ENCODE measurements around the gene CTNNBL1.

DNA sequence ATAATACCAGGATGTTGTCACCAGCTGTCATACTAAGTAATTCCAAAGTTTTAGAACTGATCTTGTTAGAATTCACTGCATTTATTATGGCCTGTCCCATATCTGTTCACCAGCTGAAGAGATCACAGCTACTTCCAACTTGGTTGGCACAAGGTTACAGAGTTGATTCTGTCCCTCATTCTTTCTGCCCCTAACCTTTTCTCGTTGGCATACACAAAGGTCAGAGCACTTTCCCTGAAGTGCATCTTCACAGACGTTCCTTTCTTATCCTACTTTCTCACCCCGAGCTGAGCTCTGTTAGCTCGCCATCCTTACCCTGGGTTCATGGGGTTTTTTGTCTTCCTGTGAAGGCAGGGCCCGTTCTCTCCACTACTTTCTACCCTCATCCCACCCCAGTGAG is 143.1 kb downstream of the CTNNBL1 start:
- TF ChIP-seq, protein P1, sequence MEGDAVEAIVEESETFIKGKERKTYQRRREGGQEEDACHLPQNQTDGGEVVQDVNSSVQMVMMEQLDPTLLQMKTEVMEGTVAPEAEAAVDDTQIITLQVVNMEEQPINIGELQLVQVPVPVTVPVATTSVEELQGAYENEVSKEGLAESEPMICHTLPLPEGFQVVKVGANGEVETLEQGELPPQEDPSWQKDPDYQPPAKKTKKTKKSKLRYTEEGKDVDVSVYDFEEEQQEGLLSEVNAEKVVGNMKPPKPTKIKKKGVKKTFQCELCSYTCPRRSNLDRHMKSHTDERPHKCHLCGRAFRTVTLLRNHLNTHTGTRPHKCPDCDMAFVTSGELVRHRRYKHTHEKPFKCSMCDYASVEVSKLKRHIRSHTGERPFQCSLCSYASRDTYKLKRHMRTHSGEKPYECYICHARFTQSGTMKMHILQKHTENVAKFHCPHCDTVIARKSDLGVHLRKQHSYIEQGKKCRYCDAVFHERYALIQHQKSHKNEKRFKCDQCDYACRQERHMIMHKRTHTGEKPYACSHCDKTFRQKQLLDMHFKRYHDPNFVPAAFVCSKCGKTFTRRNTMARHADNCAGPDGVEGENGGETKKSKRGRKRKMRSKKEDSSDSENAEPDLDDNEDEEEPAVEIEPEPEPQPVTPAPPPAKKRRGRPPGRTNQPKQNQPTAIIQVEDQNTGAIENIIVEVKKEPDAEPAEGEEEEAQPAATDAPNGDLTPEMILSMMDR (IDR thresholded peaks at IDR 0.05; ENCODE audit: insufficient read depth, low read length), result no peak
- TF ChIP-seq POLR2AphosphoS5 (IDR thresholded peaks at IDR 0.05; ENCODE audit: low read depth), result no peak
- TF ChIP-seq, protein P2, sequence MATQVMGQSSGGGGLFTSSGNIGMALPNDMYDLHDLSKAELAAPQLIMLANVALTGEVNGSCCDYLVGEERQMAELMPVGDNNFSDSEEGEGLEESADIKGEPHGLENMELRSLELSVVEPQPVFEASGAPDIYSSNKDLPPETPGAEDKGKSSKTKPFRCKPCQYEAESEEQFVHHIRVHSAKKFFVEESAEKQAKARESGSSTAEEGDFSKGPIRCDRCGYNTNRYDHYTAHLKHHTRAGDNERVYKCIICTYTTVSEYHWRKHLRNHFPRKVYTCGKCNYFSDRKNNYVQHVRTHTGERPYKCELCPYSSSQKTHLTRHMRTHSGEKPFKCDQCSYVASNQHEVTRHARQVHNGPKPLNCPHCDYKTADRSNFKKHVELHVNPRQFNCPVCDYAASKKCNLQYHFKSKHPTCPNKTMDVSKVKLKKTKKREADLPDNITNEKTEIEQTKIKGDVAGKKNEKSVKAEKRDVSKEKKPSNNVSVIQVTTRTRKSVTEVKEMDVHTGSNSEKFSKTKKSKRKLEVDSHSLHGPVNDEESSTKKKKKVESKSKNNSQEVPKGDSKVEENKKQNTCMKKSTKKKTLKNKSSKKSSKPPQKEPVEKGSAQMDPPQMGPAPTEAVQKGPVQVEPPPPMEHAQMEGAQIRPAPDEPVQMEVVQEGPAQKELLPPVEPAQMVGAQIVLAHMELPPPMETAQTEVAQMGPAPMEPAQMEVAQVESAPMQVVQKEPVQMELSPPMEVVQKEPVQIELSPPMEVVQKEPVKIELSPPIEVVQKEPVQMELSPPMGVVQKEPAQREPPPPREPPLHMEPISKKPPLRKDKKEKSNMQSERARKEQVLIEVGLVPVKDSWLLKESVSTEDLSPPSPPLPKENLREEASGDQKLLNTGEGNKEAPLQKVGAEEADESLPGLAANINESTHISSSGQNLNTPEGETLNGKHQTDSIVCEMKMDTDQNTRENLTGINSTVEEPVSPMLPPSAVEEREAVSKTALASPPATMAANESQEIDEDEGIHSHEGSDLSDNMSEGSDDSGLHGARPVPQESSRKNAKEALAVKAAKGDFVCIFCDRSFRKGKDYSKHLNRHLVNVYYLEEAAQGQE (IDR thresholded peaks at IDR 0.05; ENCODE audit: insufficient replicate concordance, low read depth), result no peak
